ENCODE results near the gene SYTL5. TPM values are rescaled to one million over a fixed set of nuclear protein-coding genes. Genes with fewer than 3 reads are reported as not detected.

Gene SYTL5
- polyA plus RNA-seq, 2 of the 4 experiments (the other 2 are of a cell fraction) = 0.79 to 1.1 TPM

- DNase-seq (ENCODE audit: low read depth in 1 of 2, low spot score in 1 of 2) (no peak), ATAC-seq (0 out of 6 replicates have a peak, but pooled peaks of 1 of the 2 experiments have one; percentile 34), FAIRE-seq (no peak)
- H3K27ac ChIP-seq = no peak overlapping the region
- H3K9me3 ChIP-seq = no peaks in the 10 kb centered on the region
- TF ChIP-seq SREBF2 (IDR thresholded peaks at IDR 0.05) = no peak
- no peak for TF ChIP-seq ATOH8 (CRISPR knock-in tag; IDR thresholded peaks at IDR 0.05; ENCODE audit: low read depth)
- no peak for TF ChIP-seq ELK1 (IDR thresholded peaks at IDR 0.05; ENCODE audit: low read depth, low read length)
- no peak for TF ChIP-seq BCL3 (IDR thresholded peaks at IDR 0.05)
- TF ChIP-seq RFX5 (IDR thresholded peaks at IDR 0.05) = no peak
- no peak for TF ChIP-seq NR3C1 (IDR thresholded peaks at IDR 0.05)
- TF ChIP-seq SMC3 (IDR thresholded peaks at IDR 0.05) = no peak
- no peak for TF ChIP-seq EHF (CRISPR knock-in tag; IDR thresholded peaks at IDR 0.05)
- TF ChIP-seq RNF2 (IDR thresholded peaks at IDR 0.05; ENCODE audit: borderline replicate concordance, low read depth) = no peak
- TF ChIP-seq JUNB (IDR thresholded peaks at IDR 0.05) = no peak
- TF ChIP-seq CBX2 (IDR thresholded peaks at IDR 0.05; ENCODE audit: borderline replicate concordance, low read depth) = no peak
- TF ChIP-seq HMGXB4 (CRISPR knock-in tag; IDR thresholded peaks at IDR 0.05; ENCODE audit: borderline replicate concordance) = no peak
- no peak for TF ChIP-seq HES2 (IDR thresholded peaks at IDR 0.05)
- TF ChIP-seq RAD21 (conservative IDR thresholded peaks at IDR 0.05 in 1 of 2, IDR thresholded peaks at IDR 0.05 in 1 of 2) = no peak
- TF ChIP-seq CHD2 (IDR thresholded peaks at IDR 0.05; ENCODE audit: low read length, partially characterized antibody) = no peak
- no peak for TF ChIP-seq ZNF302 (CRISPR knock-in tag; IDR thresholded peaks at IDR 0.05)
- no peak for TF ChIP-seq HDAC2 (IDR thresholded peaks at IDR 0.05)
- TF ChIP-seq MYC (IDR thresholded peaks at IDR 0.05; ENCODE audit: borderline replicate concordance, low read length) = no peak
- TF ChIP-seq FOSB (CRISPR knock-in tag; IDR thresholded peaks at IDR 0.05) = no peak
- H3K4me2 ChIP-seq = peak overlapping the region; percentile 28; the same call in 1 of the 3 replicates
- ChIA-PET POLR2A (no interaction called here), CTCF (interaction anchor here (1.1 kb wide), 1 partner anchor 208 kb away, joined by 4 read pairs; no protein-coding TSS in a partner anchor)
- 58% methylated on average over 7 of the region's 7 CpGs for WGBS (ENCODE audit: missing lambda C conversion rate)
- no peak overlapping the region for H3K4me3 ChIP-seq
- H3K4me1 ChIP-seq = no peaks in the 10 kb centered on the region
These were observed 47.7 kb upstream of the SYTL5 start for GRCh38 chrX:37958525-37959211.

- 40% methylated on average over 15 of the region's 15 CpGs for WGBS (ENCODE audit: missing lambda C conversion rate)
- Histone ChIP-seq H3K4me2 (peak overlapping the region; percentile 28; the same call in 1 of the 3 replicates), H3K4me1 (no peaks in the 10 kb centered on the region), H3K9me3 (no peaks in the 10 kb centered on the region), H3K4me3 (no peak overlapping the region), H3K27ac (no peak overlapping the region)
- POLR2A ChIA-PET = no interaction called here
- ATAC-seq (no peak), DNase-seq (ENCODE audit: low read depth in 1 of 2, low spot score in 1 of 2) (no peak), FAIRE-seq (no peak)
- CTCF ChIA-PET = interaction anchor here (0.6 to 1.1 kb wide), 2 partner anchors 32 to 207 kb away, joined by 3 to 4 read pairs; no protein-coding TSS in a partner anchor
- no peak for TF ChIP-seq RARB (CRISPR knock-in tag; IDR thresholded peaks at IDR 0.05)
- TF ChIP-seq ATOH8 (CRISPR knock-in tag; IDR thresholded peaks at IDR 0.05; ENCODE audit: low read depth) = no peak
- no peak for TF ChIP-seq CBX2 (IDR thresholded peaks at IDR 0.05; ENCODE audit: borderline replicate concordance, low read depth)
- TF ChIP-seq RNF2 (IDR thresholded peaks at IDR 0.05; ENCODE audit: borderline replicate concordance, low read depth) = no peak
- no peak for TF ChIP-seq ELK1 (IDR thresholded peaks at IDR 0.05; ENCODE audit: low read depth, low read length)
- no peak for TF ChIP-seq CBX8 (IDR thresholded peaks at IDR 0.05)
- no peak for TF ChIP-seq KDM5A (IDR thresholded peaks at IDR 0.05)
- TF ChIP-seq EP300 (IDR thresholded peaks at IDR 0.05) = no peak
- TF ChIP-seq ZFP36 (IDR thresholded peaks at IDR 0.05; ENCODE audit: borderline replicate concordance, partially characterized antibody) = no peak
- no peak for TF ChIP-seq HEYL (CRISPR knock-in tag; IDR thresholded peaks at IDR 0.05)
- TF ChIP-seq HOXB5 (CRISPR knock-in tag; IDR thresholded peaks at IDR 0.05) = no peak
These were observed 46.9 kb upstream of the SYTL5 start for GRCh38 chrX:37959212-37960021.

Measured in A549 (cell line).